ENCODE data around the gene HCFC1.

HCFC1 gene

GRCh38 chrX:153957224-153957623 is 14.4 kb downstream of the HCFC1 start:
- DNase-seq (ENCODE audit: low read depth) = no peak

GRCh38 chrX:153956044-153956907 is 15.3 kb downstream of the HCFC1 start:
- DNase-seq (ENCODE audit: low read depth) = no peak

- no peak for DNase-seq (ENCODE audit: low read depth)
Observed at GRCh38 chrX:153955228-153955732, 16.3 kb downstream of the HCFC1 start.

- DNase-seq (ENCODE audit: low read depth) = no peak
Observed at GRCh38 chrX:153954558-153955227, 16.9 kb downstream of the HCFC1 start.

GRCh38 chrX:153953892-153954557 is 17.6 kb downstream of the HCFC1 start:
- no peak for DNase-seq (ENCODE audit: low read depth)

- DNase-seq (ENCODE audit: low read depth) = no peak
Observed at GRCh38 chrX:153953342-153953830, 18.2 kb downstream of the HCFC1 start.

GRCh38 chrX:153952373-153953026 is 19.1 kb downstream of the HCFC1 start:
- no peak for DNase-seq (ENCODE audit: low read depth)

- no peak for DNase-seq (ENCODE audit: low read depth)
Observed at GRCh38 chrX:153951683-153952372, 19.8 kb downstream of the HCFC1 start.

- DNase-seq (ENCODE audit: low read depth) = no peak
Observed at GRCh38 chrX:153950127-153950526, 21.5 kb downstream of the HCFC1 start.

GRCh38 chrX:153948847-153949805 is 22.5 kb downstream of the HCFC1 start:
- no peak for DNase-seq (ENCODE audit: low read depth)

- DNase-seq (ENCODE audit: low read depth) = no peak
Observed at GRCh38 chrX:153948002-153948466, 23.6 kb downstream of the HCFC1 start.

GRCh38 chrX:153947009-153947769 is 24.4 kb downstream of the HCFC1 start:
- DNase-seq (ENCODE audit: low read depth) = peak; percentile 15

GRCh38 chrX:153945956-153946943 is 25.4 kb downstream of the HCFC1 start:
- DNase-seq (ENCODE audit: low read depth) = no peak

GRCh38 chrX:153944800-153945150 is 26.8 kb downstream of the HCFC1 start:
- no peak for DNase-seq (ENCODE audit: low read depth)

- DNase-seq (ENCODE audit: low read depth) = no peak
Observed at GRCh38 chrX:153944140-153944799, 27.3 kb downstream of the HCFC1 start, which contains the start of gene RENBP. TSS of gene RENBP (minus strand) at chrX:153944643. CDS start at chrX:153944610, 33 bp downstream.

- no peak for DNase-seq (ENCODE audit: low read depth)
Observed at GRCh38 chrX:153941336-153942252, 30.0 kb downstream of the HCFC1 start.
